HG02852 (cell line): Measurements from ENCODE around the gene ABHD17A.
"Not testable (repeated sequence)": the region's sequence is repeated elsewhere in the genome, so short reads cannot be mapped to it uniquely, and the experiment has no call there.

Experiments used
- ATAC-seq: cut with Tn5 transposase; IDR thresholded peaks from one replicate; pipeline ENCODE4 v1.9.1; 2021; ENCODE audit warnings: mild to moderate bottlenecking, moderate library complexity; ENCODE audit not compliant: unreplicated experiment

The ABHD17A gene

GRCh38 chr19:1911098-1911497 is 25.8 kb upstream of the ABHD17A start:
- ATAC-seq, result no peak

- no peak for ATAC-seq
Measured at GRCh38 chr19:1910177-1910576, 24.9 kb upstream of the ABHD17A start.

GRCh38 chr19:1909761-1910080 is 24.4 kb upstream of the ABHD17A start:
- ATAC-seq, result no peak

GRCh38 chr19:1908364-1908678 is 23.0 kb upstream of the ABHD17A start:
- ATAC-seq, result no peak

GRCh38 chr19:1907563-1908363 is 22.5 kb upstream of the ABHD17A start:
- no peak for ATAC-seq

GRCh38 chr19:1906985-1907562 is 21.8 kb upstream of the ABHD17A start:
- ATAC-seq, result no peak

- ATAC-seq, result no peak
Measured at GRCh38 chr19:1905863-1906375, 20.6 kb upstream of the ABHD17A start.

GRCh38 chr19:1905110-1905862 is 20.0 kb upstream of the ABHD17A start, which contains the start of the genes ADAT3 and SCAMP4:
Gene ADAT3, plus strand, starts transcription at chr19:1905399. Its CDS starts 6,649 bp downstream, at chr19:1912048.
Gene SCAMP4, plus strand, starts transcription at chr19:1905399. Its CDS starts 9,621 bp downstream, at chr19:1915020.
- ATAC-seq, result peak; percentile 72

- ATAC-seq, result no peak
Measured at GRCh38 chr19:1904860-1905109, 19.5 kb upstream of the ABHD17A start.

GRCh38 chr19:1902923-1903322 is 17.6 kb upstream of the ABHD17A start:
- no peak for ATAC-seq

GRCh38 chr19:1901940-1902404 is 16.7 kb upstream of the ABHD17A start:
- no peak for ATAC-seq

- ATAC-seq, result no peak
Measured at GRCh38 chr19:1896508-1896907, 11.2 kb upstream of the ABHD17A start.

- no peak for ATAC-seq
Measured at GRCh38 chr19:1893791-1894190, 8.5 kb upstream of the ABHD17A start.

GRCh38 chr19:1889907-1890306 is 4.6 kb upstream of the ABHD17A start:
- no peak for ATAC-seq

- ATAC-seq, result no peak
Measured at GRCh38 chr19:1888385-1888784, 3.1 kb upstream of the ABHD17A start.

- ATAC-seq, result not testable (repeated sequence)
Measured at GRCh38 chr19:1886360-1886759, 1.1 kb upstream of the ABHD17A start.

- peak; percentile 16 for ATAC-seq
Measured at GRCh38 chr19:1884719-1885334, 469 bp downstream of the ABHD17A start.

GRCh38 chr19:1884291-1884718 is 991 bp downstream of the ABHD17A start:
- no peak for ATAC-seq

- ATAC-seq, result no peak
Measured at GRCh38 chr19:1883784-1884183, 1.5 kb downstream of the ABHD17A start.

- ATAC-seq, result no peak
Measured at GRCh38 chr19:1882786-1883692, 2.3 kb downstream of the ABHD17A start.
